Suprapubic skin (tissue), 4 donors: Measurements from ENCODE around the gene GPC5. TPM values are rescaled to one million over a fixed set of nuclear protein-coding genes. Genes with fewer than 3 reads are reported as not detected.
"Not testable (repeated sequence)": the region's sequence is repeated elsewhere in the genome, so short reads cannot be mapped to it uniquely, and the experiment has no call there.

ENCODE experiments used
- DNase-seq, 2 donors: peaks; one replicate each; pipeline ENCODE4 v3.0.0-alpha.2; 2019; ENCODE audit warnings: low spot score in 2 of 2
- H3K27ac ChIP-seq: fragments of 200-600 bp; sonication (generic); one replicate; pipeline ENCODE4 v1.5.1; 2019
- H3K27me3 ChIP-seq: fragments of 200-600 bp; sonication (generic); one replicate; pipeline ENCODE4 v1.5.1; 2019
- H3K36me3 ChIP-seq: fragments of 200-600 bp; sonication (generic); one replicate; pipeline ENCODE4 v1.5.1; 2019
- H3K4me1 ChIP-seq: fragments of 200-600 bp; sonication (generic); one replicate; pipeline ENCODE4 v1.5.1; 2019
- H3K4me3 ChIP-seq: fragments of 200-600 bp; sonication (generic); one replicate; pipeline ENCODE4 v1.5.1; 2019; ENCODE audit warnings: mild to moderate bottlenecking
- H3K9me3 ChIP-seq: fragments of 200-600 bp; sonication (generic); one replicate; pipeline ENCODE4 v1.5.1; 2019
- CTCF ChIP-seq, 2 donors: fragments of 200-600 bp in 1 of 2; fragments of 450-650 bp in 1 of 2; sonication (generic) in 1 of 2; IDR thresholded peaks; one replicate each; pipeline ENCODE4 v1.5.1; 2016 to 2019; ENCODE audit warnings: antibody characterized with exemption in 2 of 2, mild to moderate bottlenecking in 1 of 2, moderate library complexity in 1 of 2
- EP300 ChIP-seq: sonication (generic); formaldehyde crosslinking; IDR thresholded peaks from one replicate; pipeline ENCODE4 v1.6.1; 2017; ENCODE audit warnings: antibody characterized with exemption
- POLR2A ChIP-seq, 2 donors: fragments of 450-650 bp; IDR thresholded peaks; one replicate each; pipeline ENCODE4 v1.6.1; 2017; ENCODE audit warnings: antibody characterized with exemption in 2 of 2, mild to moderate bottlenecking in 2 of 2, moderate library complexity in 2 of 2
- POLR2AphosphoS5 ChIP-seq, 3 donors: sonication (generic); formaldehyde crosslinking; IDR thresholded peaks; one replicate each; pipeline ENCODE4 v1.6.1; 2017; ENCODE audit warnings: antibody characterized with exemption in 3 of 3
- WGBS: methylation state at CpG from one replicate; pipeline ENCODE4 v1.1.5; 2018; 5-methylcytosine and 5-hydroxymethylcytosine counted together
- total RNA-seq, 4 donors: library from RNA; depleted of rRNA; stranded (reverse); fragments of >200 nt; gene quantifications; one replicate each; pipeline ENCODE4 v1.1.0, GENCODE V29; 2016

The GPC5 gene
- total RNA-seq, 4 donors from 2014 or later: 0.55 TPM; not detected in 3

- Histone ChIP-seq H3K27ac (no peak overlapping the region), H3K27me3 (no peaks in the 10 kb centered on the region), H3K36me3 (no peaks in the 10 kb centered on the region), H3K9me3 (no peaks in the 10 kb centered on the region), H3K4me3 (no peak overlapping the region), H3K4me1 (no peaks in the 10 kb centered on the region)
- DNase-seq: no peak
- TF ChIP-seq EP300 (no peak), POLR2A (IDR thresholded peaks at IDR 0.05) (no peak), CTCF (IDR thresholded peaks at IDR 0.05) (no peak), POLR2AphosphoS5 (IDR thresholded peaks at IDR 0.05) (no peak)
These were observed 1295.6 kb downstream of the GPC5 start for GRCh38 chr13:92694047-92694446.

DNA sequence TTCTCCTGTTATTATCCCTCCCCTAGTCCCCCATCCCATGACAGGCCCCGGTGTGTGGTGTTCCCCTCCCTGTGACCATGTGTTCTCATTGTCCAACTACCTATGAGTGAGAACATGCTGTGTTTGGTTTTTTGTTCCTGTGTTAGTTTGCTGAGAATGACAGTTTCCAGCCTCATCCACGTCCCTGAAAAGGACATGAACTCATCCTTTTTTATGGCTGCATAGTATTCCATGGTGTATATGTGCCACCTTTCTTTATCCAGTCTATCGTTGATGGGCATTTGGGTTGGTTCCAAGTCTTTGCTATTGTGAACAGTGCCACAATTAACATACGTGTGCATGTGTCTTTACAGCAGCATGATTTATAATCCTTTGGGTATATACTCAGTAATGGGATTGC lies 1297.4 kb downstream of the GPC5 start:
- DNase-seq, H3K27ac ChIP-seq, H3K27me3 ChIP-seq, H3K4me3 ChIP-seq, H3K9me3 ChIP-seq, H3K4me1 ChIP-seq, H3K36me3 ChIP-seq: not testable (repeated sequence)
- 88% methylated on average over 4 of the region's 4 CpGs for WGBS

DNA sequence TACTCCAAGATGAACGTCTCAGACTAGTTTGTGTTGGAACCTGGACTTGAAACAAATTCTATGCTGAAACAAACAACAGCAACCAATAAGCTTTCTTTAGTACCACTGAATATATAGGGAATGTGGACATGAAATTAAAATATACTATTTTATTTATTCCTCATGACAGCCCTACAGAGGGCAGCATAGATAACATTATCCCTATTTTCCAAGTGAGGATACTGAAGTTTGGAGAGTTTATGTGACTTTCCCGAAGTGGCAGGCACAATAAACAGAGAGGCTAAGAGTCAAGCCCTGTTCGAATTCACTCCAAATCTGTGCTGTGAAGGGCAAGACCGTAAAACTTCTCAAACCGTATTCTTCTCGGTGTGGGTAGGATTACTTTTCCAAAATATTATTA lies 1318.3 kb downstream of the GPC5 start:
- no peaks in the 10 kb centered on the region for H3K27me3 ChIP-seq
- no peak overlapping the region for H3K27ac ChIP-seq
- TF ChIP-seq EP300 (no peak), CTCF (IDR thresholded peaks at IDR 0.05) (no peak), POLR2AphosphoS5 (IDR thresholded peaks at IDR 0.05) (no peak), POLR2A (IDR thresholded peaks at IDR 0.05) (no peak)
- no peaks in the 10 kb centered on the region for H3K9me3 ChIP-seq
- DNase-seq: no peak
- no peak overlapping the region for H3K4me3 ChIP-seq
- H3K4me1 ChIP-seq: no peaks in the 10 kb centered on the region
- H3K36me3 ChIP-seq: no peaks in the 10 kb centered on the region
- 59% methylated on average over 6 of the region's 6 CpGs for WGBS

GRCh38 chr13:92717857-92718256 lies 1319.4 kb downstream of the GPC5 start:
- Histone ChIP-seq H3K27me3 (no peaks in the 10 kb centered on the region), H3K4me1 (no peaks in the 10 kb centered on the region), H3K27ac (no peak overlapping the region), H3K36me3 (no peaks in the 10 kb centered on the region), H3K4me3 (no peak overlapping the region), H3K9me3 (no peaks in the 10 kb centered on the region)
- TF ChIP-seq POLR2A (IDR thresholded peaks at IDR 0.05): no peak
- no peak for TF ChIP-seq POLR2AphosphoS5 (IDR thresholded peaks at IDR 0.05)
- TF ChIP-seq CTCF (IDR thresholded peaks at IDR 0.05): no peak
- TF ChIP-seq EP300: no peak
- DNase-seq: no peak
- WGBS: 87% methylated on average over 2 of the region's 2 CpGs

GRCh38 chr13:92719868-92720267 lies 1321.4 kb downstream of the GPC5 start:
- Histone ChIP-seq H3K9me3 (no peaks in the 10 kb centered on the region), H3K27ac (no peak overlapping the region), H3K4me3 (no peak overlapping the region), H3K4me1 (no peaks in the 10 kb centered on the region), H3K36me3 (no peaks in the 10 kb centered on the region), H3K27me3 (no peaks in the 10 kb centered on the region)
- TF ChIP-seq POLR2AphosphoS5 (IDR thresholded peaks at IDR 0.05): no peak
- no peak for TF ChIP-seq CTCF (IDR thresholded peaks at IDR 0.05)
- TF ChIP-seq EP300: no peak
- no peak for TF ChIP-seq POLR2A (IDR thresholded peaks at IDR 0.05)
- DNase-seq: no peak

- DNase-seq: no peak
- no peak overlapping the region for H3K4me3 ChIP-seq
- H3K9me3 ChIP-seq: no peaks in the 10 kb centered on the region
- TF ChIP-seq CTCF (IDR thresholded peaks at IDR 0.05) (no peak), POLR2AphosphoS5 (IDR thresholded peaks at IDR 0.05) (no peak), EP300 (no peak), POLR2A (IDR thresholded peaks at IDR 0.05) (no peak)
- H3K36me3 ChIP-seq: no peaks in the 10 kb centered on the region
- no peaks in the 10 kb centered on the region for H3K27me3 ChIP-seq
- H3K4me1 ChIP-seq: no peaks in the 10 kb centered on the region
- no peak overlapping the region for H3K27ac ChIP-seq
These were observed 1323.2 kb downstream of the GPC5 start for GRCh38 chr13:92721620-92722019.
